ENCODE data around the gene RPL11. TPM values are rescaled to one million over a fixed set of nuclear protein-coding genes. Genes with fewer than 3 reads are reported as not detected.

Gene RPL11
- total and polyA plus RNA-seq, 2 experiments from 2014 or later, result 1,126 to 1,484 TPM

DNA sequence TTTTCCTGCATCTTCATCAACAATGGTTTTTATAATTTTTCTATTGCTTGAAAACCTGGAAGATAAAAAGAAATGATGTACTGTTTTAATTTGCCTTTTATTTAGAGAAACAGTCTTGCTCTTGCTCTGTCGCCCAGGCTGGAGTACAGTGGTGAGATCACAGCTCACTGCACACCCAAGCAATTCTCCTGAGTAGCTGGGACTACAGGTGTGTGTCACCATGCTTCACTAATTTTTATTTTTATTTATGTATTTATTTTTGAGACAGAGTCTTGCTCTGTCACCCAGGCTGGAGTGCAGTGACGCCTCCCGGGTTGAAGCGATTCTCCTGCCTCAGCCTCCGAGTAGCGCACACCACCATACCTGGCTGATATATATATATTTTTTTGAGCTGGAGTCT is 43.0 kb upstream of the RPL11 start:
- TF ChIP-seq EZH2 (IDR thresholded peaks at IDR 0.05; ENCODE audit: low read depth, unreplicated experiment), result no peak
- no peak for TF ChIP-seq REST (IDR thresholded peaks at IDR 0.05; ENCODE audit: unreplicated experiment)
- no peak for TF ChIP-seq POLR2AphosphoS5 (IDR thresholded peaks at IDR 0.05; ENCODE audit: low read depth)
- TF ChIP-seq ZNF114 (CRISPR knock-in tag; IDR thresholded peaks at IDR 0.05), result no peak
- no peak for TF ChIP-seq CREB1 (CRISPR knock-in tag; IDR thresholded peaks at IDR 0.05; ENCODE audit: low read depth)
- TF ChIP-seq NANOG (IDR thresholded peaks at IDR 0.05; ENCODE audit: borderline replicate concordance), result no peak
- TF ChIP-seq STAT1 (IDR thresholded peaks at IDR 0.05; ENCODE audit: unreplicated experiment), result no peak
- no peak for TF ChIP-seq CTCF (conservative IDR thresholded peaks at IDR 0.05; ENCODE audit: low read depth in 2 of 2)
- no peak for TF ChIP-seq ZNF331 (CRISPR knock-in tag; IDR thresholded peaks at IDR 0.05; ENCODE audit: low read depth)
- TF ChIP-seq, protein P1, sequence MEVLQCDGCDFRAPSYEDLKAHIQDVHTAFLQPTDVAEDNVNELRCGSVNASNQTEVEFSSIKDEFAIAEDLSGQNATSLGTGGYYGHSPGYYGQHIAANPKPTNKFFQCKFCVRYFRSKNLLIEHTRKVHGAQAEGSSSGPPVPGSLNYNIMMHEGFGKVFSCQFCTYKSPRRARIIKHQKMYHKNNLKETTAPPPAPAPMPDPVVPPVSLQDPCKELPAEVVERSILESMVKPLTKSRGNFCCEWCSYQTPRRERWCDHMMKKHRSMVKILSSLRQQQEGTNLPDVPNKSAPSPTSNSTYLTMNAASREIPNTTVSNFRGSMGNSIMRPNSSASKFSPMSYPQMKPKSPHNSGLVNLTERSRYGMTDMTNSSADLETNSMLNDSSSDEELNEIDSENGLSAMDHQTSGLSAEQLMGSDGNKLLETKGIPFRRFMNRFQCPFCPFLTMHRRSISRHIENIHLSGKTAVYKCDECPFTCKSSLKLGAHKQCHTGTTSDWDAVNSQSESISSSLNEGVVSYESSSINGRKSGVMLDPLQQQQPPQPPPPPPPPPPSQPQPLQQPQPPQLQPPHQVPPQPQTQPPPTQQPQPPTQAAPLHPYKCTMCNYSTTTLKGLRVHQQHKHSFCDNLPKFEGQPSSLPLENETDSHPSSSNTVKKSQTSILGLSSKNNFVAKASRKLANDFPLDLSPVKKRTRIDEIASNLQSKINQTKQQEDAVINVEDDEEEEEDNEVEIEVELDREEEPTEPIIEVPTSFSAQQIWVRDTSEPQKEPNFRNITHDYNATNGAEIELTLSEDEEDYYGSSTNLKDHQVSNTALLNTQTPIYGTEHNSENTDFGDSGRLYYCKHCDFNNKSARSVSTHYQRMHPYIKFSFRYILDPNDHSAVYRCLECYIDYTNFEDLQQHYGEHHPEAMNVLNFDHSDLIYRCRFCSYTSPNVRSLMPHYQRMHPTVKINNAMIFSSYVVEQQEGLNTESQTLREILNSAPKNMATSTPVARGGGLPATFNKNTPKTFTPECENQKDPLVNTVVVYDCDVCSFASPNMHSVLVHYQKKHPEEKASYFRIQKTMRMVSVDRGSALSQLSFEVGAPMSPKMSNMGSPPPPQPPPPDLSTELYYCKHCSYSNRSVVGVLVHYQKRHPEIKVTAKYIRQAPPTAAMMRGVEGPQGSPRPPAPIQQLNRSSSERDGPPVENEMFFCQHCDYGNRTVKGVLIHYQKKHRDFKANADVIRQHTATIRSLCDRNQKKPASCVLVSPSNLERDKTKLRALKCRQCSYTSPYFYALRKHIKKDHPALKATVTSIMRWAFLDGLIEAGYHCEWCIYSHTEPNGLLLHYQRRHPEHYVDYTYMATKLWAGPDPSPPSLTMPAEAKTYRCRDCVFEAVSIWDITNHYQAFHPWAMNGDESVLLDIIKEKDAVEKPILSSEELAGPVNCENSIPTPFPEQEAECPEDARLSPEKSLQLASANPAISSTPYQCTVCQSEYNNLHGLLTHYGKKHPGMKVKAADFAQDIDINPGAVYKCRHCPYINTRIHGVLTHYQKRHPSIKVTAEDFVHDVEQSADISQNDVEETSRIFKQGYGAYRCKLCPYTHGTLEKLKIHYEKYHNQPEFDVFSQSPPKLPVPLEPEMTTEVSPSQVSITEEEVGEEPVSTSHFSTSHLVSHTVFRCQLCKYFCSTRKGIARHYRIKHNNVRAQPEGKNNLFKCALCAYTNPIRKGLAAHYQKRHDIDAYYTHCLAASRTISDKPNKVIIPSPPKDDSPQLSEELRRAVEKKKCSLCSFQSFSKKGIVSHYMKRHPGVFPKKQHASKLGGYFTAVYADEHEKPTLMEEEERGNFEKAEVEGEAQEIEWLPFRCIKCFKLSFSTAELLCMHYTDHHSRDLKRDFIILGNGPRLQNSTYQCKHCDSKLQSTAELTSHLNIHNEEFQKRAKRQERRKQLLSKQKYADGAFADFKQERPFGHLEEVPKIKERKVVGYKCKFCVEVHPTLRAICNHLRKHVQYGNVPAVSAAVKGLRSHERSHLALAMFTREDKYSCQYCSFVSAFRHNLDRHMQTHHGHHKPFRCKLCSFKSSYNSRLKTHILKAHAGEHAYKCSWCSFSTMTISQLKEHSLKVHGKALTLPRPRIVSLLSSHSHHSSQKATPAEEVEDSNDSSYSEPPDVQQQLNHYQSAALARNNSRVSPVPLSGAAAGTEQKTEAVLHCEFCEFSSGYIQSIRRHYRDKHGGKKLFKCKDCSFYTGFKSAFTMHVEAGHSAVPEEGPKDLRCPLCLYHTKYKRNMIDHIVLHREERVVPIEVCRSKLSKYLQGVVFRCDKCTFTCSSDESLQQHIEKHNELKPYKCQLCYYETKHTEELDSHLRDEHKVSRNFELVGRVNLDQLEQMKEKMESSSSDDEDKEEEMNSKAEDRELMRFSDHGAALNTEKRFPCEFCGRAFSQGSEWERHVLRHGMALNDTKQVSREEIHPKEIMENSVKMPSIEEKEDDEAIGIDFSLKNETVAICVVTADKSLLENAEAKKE (CRISPR knock-in tag; IDR thresholded peaks at IDR 0.05), result no peak
- no peak for TF ChIP-seq JUNB (IDR thresholded peaks at IDR 0.05; ENCODE audit: unreplicated experiment)
- no peak for TF ChIP-seq ETS1 (IDR thresholded peaks at IDR 0.05)
- no peak for TF ChIP-seq EZH2phosphoT487 (IDR thresholded peaks at IDR 0.05; ENCODE audit: unreplicated experiment)
- Mint-ChIP-seq H3K4me1 (peaks cover 10% of the 10 kb centered on the region; the same call in 1 of the 3 replicates), H3K27me3 (ENCODE audit: insufficient read depth, low read depth, poor library complexity) (peaks cover 5% of the 10 kb centered on the region), H3K36me3 (ENCODE audit: low read depth) (no peaks in the 10 kb centered on the region), H3K9me3 (no peaks in the 10 kb centered on the region), H3K27ac (no peak overlapping the region), H3K4me3 (no peak overlapping the region)
- Histone ChIP-seq H3K4me1 (ENCODE audit: insufficient read depth) (no peaks in the 10 kb centered on the region), H3F3A (replicated peaks; ENCODE audit: low read depth) (no peaks in the 10 kb centered on the region), H3K4me3 (no peak overlapping the region), H3K79me2 (replicated peaks; ENCODE audit: insufficient read depth) (no peaks in the 10 kb centered on the region), H2AFZ (no peak overlapping the region), H3K27me3 (ENCODE audit: insufficient read depth) (no peaks in the 10 kb centered on the region), H3K27ac (ENCODE audit: low read depth) (no peak overlapping the region), H4K20me1 (replicated peaks; ENCODE audit: insufficient read depth) (no peaks in the 10 kb centered on the region), H3K36me3 (ENCODE audit: insufficient read depth) (no peaks in the 10 kb centered on the region), H3K9me2 (ENCODE audit: insufficient read depth) (0 out of 2 replicates have a peak, but pooled peaks cover 3% of the 10 kb centered on the region), H3K4me2 (no peak overlapping the region)
- ATAC-seq (no peak), DNase-seq (ENCODE audit: low spot score) (no peak)
